Natural killer cell treated with Interleukin-12 subunit alpha and Interleukin-12 subunit beta and Interleukin-15 and Interleukin-18, amount 100 ng/mL, for 72 hours (primary cell): ENCODE measurements around the gene CSMD2. TPM values are rescaled to one million over a fixed set of nuclear protein-coding genes. Genes with fewer than 3 reads are reported as not detected.

Source experiments
- ATAC-seq, 2 donors: fragments of 150-1000 bp; cut with Tn5 transposase in 1 of 2; sonication (Bioruptor Pico), chemical (Tn5 transposase) in 1 of 2; 2 replicates each; pipeline ENCODE4 v1.10.0; 2021
- DNase-seq: peaks from one replicate; pipeline ENCODE4 v3.0.0; 2022; ENCODE audit warnings: low spot score
- H3K27ac Mint-ChIP-seq, 2 donors: 1 replicate in 1 of 2; 2 replicates in 1 of 2; pipeline ENCODE4 v1.8.0; 2022; ENCODE audit warnings: mixed read lengths in 2 of 2, mild to moderate bottlenecking in 1 of 2, moderate library complexity in 1 of 2
- H3K27me3 Mint-ChIP-seq, 2 donors: 1 replicate in 1 of 2; 2 replicates in 1 of 2; pipeline ENCODE4 v1.8.0; 2022; ENCODE audit warnings: mixed read lengths in 2 of 2
- H3K36me3 Mint-ChIP-seq: one replicate; pipeline ENCODE4 v1.8.0; 2022; ENCODE audit warnings: mixed read lengths
- H3K4me1 Mint-ChIP-seq, 2 donors: 1 replicate in 1 of 2; 2 replicates in 1 of 2; pipeline ENCODE4 v1.8.0; 2022; ENCODE audit warnings: low read depth in 2 of 2, mixed read lengths in 2 of 2, mild to moderate bottlenecking in 1 of 2
- H3K4me3 Mint-ChIP-seq: one replicate; pipeline ENCODE4 v1.8.0; 2022; ENCODE audit warnings: mixed read lengths
- H3K9me3 Mint-ChIP-seq: 2 replicates; pipeline ENCODE4 v1.8.0; 2022; ENCODE audit warnings: mixed read lengths
- total RNA-seq, 2 donors: library from RNA; stranded (reverse); gene quantifications; one replicate each; pipeline ENCODE4 v1.2.3, GENCODE V29; 2022

CSMD2 gene
- total RNA-seq, 2 donors from 2014 or later = not detected

DNA sequence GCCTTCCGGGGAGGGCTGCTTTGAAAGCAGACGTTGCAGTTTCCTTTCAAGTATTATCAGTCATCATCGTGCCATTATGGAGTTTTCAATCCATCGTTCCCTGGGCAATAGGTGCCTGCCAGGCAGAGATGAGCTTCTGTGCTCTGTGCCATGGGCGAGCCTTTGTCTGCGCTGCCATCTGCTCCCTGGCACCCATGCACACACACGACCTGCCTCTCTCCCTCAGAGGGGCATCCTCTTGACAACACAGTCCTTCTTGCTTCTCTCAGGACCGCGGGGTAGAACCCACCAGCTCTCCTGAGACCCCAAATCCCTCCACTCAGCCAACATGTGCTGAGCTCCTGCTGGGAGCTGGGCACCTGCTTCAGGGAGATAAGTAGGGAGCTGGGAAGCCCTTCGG, 151.9 kb downstream of the CSMD2 start:
- Mint-ChIP-seq H3K4me3 (no peak overlapping the region), H3K4me1 (no peaks in the 10 kb centered on the region), H3K27ac (no peak overlapping the region), H3K36me3 (no peaks in the 10 kb centered on the region), H3K9me3 (no peaks in the 10 kb centered on the region), H3K27me3 (peaks cover 31 to 47% of the 10 kb centered on the region in 2 donors)
- no peak for ATAC-seq
- DNase-seq = no peak

DNA sequence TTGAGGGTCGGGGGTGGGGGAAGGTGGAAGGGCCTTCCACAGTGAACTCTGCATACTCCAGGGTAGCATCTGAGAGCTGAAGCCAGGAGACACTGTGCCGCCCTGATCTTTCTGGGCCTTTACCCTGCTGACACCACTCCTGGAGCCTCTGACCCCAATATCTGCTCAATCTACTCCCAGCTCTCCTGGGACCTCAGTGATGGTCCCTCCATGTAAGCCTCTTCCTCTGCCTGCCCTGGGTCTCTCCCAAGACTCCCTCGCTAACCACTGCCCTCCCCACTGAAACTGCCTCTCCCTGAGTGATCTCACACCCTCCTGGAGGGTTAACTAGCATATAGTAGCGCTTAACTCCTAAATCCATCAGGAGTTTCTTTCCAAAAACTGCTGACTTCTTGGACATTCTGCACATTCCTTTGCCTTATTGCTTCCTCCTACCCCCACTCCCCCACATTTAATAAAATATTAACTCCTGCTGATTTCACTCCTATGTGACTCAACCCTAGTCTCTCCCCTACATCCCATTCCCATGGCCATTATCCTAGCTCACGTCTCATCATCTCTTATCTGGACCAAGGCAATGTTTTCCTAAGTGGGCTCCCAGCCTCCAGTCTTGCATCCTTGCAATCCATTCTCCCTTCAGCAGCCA, 155.6 kb downstream of the CSMD2 start:
- H3K27ac Mint-ChIP-seq = no peak overlapping the region
- no peaks in the 10 kb centered on the region for H3K36me3 Mint-ChIP-seq
- no peak for DNase-seq
- peaks cover 26 to 47% of the 10 kb centered on the region in 2 donors for H3K27me3 Mint-ChIP-seq
- H3K4me3 Mint-ChIP-seq = no peak overlapping the region
- no peaks in the 10 kb centered on the region for H3K4me1 Mint-ChIP-seq
- no peaks in the 10 kb centered on the region for H3K9me3 Mint-ChIP-seq
- no peak for ATAC-seq

DNA sequence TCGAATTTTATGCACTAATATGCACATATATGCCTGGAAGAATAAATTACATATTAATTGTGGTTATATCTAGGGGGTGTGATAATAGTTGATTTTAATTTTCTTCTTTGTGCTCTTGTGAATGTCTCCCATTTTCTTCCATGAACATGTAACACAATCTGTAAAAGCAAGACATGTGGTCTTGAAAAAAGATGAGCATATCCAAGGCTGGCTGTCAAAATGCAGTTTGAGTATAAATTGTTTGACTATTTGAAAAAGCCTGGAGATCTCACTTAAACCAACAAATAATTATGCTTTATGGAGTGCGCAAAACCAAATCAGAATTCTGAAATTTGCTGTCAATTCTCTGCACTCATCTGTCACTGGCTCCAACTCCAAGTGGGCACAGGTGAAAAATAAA, 157.3 kb downstream of the CSMD2 start:
- Mint-ChIP-seq H3K4me1 (no peaks in the 10 kb centered on the region), H3K27ac (no peak overlapping the region), H3K9me3 (no peaks in the 10 kb centered on the region), H3K4me3 (no peak overlapping the region), H3K27me3 (peaks cover 18 to 38% of the 10 kb centered on the region in 2 donors), H3K36me3 (no peaks in the 10 kb centered on the region)
- ATAC-seq (no peak), DNase-seq (no peak)

DNA sequence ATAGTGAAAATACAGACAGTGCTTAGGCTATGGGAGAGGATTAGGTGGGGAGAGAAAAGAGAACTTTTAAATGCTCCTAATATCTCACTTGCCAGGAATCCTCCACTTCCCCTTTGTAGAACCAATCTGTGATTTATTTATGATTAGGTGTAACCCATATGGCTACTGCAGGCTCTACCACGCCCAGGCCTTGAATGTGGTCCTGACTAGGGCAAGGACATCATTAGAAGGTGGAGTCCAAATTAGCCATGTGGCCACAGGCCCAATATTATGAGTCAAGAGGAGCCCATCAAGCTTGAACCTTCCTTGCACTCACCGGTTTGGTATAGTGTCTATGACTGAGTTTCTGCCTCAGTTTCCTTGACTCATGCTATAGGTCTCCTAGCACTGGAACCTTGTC, 159.7 kb downstream of the CSMD2 start:
- Mint-ChIP-seq H3K4me1 (no peaks in the 10 kb centered on the region), H3K9me3 (no peaks in the 10 kb centered on the region)

DNA sequence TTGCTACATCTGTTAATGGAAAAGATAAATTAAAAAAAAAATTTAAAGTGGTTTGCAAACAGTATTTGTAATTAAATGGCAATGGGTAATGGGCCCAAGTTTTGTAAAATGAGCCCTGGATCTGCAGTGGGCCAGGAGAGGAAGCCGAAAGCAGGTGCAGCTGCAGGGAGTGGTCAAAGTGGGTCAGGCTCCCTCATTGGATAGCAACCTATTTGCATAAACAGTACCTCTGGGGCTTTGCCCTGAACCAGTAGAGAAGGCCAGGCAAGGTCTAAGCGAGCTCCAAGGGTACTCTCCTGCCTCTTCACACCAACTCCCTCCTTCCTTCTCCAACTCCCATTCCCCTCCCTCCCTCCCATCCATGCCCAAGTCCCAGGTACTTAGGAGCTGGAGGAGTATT, 162.2 kb downstream of the CSMD2 start:
- no peaks in the 10 kb centered on the region for H3K9me3 Mint-ChIP-seq

More for the DNA sequence above, 159.7 kb downstream of the CSMD2 start:
- Mint-ChIP-seq H3K27me3 (peaks cover 12 to 28% of the 10 kb centered on the region in 2 donors), H3K4me3 (no peak overlapping the region), H3K36me3 (no peaks in the 10 kb centered on the region), H3K27ac (no peak overlapping the region)
- ATAC-seq (peak; percentile 15 to 20), DNase-seq (no peak)

DNA sequence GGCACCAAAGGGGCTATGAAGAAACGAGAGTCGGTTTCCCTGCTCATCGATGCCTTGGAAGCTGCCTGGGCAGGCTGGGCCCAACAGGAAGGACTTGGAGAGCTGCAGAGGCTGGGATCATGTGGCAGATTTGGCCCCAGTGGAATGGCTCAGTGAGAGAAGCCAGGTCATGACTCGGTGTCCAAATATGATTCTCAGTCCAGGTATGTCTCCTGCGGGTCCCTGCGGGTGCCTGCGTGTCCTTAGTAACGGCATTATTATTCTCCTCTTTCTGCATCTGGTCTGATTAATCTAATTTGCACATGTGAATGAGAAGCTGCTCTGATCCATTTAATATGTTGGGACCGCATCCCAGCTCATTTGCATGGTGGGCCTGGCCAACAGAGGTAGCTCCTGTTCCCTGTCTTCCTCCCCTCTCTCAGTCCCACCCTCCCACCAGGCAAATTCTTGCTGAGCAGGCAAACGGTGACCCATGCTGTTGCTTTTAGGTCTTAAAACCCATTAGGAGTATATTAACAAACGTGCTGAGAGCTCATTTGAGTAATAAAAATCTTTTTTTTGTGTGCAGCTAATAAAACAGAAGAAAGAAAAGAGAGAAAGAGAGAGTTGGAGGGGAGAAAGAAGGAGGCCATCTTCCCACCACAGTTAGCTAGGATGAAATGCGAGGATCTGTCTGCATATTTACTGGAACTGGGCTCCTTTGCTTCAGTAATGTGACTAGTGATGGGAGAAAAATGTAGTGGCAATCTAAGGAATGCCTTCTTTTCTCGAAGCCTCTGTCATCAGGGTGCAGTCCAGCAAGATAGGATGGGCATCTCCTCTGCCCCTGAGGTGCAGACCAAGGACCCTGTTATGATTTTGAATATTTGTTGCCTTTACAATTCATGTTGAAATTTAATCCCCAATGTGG, 167.6 kb downstream of the CSMD2 start:
- H3K36me3 Mint-ChIP-seq = no peaks in the 10 kb centered on the region
- DNase-seq (no peak), ATAC-seq (no peak)
- no peaks in the 10 kb centered on the region for H3K4me1 Mint-ChIP-seq
- peaks cover 19 to 27% of the 10 kb centered on the region in 2 donors for H3K27me3 Mint-ChIP-seq
- no peaks in the 10 kb centered on the region for H3K9me3 Mint-ChIP-seq
- H3K27ac Mint-ChIP-seq = no peak overlapping the region
- no peak overlapping the region for H3K4me3 Mint-ChIP-seq

More for the DNA sequence above, 162.2 kb downstream of the CSMD2 start:
- ATAC-seq (no peak), DNase-seq (no peak)
- no peak overlapping the region for H3K27ac Mint-ChIP-seq
- no peak overlapping the region for H3K4me3 Mint-ChIP-seq
- H3K27me3 Mint-ChIP-seq = peaks cover 6 to 16% of the 10 kb centered on the region in 2 donors
- H3K36me3 Mint-ChIP-seq = no peaks in the 10 kb centered on the region
- H3K4me1 Mint-ChIP-seq = no peaks in the 10 kb centered on the region

DNA sequence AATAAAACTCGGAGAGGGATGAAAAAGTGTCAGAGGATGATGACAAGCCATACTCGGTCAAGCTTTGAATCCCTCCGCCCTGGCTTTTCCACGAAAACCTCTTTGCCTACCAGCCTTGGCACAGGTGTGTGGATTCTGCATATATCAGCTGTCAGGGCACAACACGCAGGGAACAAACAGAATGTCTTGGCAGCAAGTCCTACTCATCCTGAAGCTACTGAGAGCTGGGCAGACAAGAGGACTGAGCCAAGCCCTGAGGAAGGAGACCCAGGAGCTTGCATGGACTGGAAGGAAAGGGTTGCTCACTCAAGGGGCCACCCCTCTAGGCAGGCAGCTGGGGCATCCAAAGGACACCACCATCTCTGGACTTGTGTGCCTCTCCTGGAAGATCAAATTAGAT, 168.7 kb downstream of the CSMD2 start:
- no peak overlapping the region for H3K4me3 Mint-ChIP-seq
- ATAC-seq = no peak

DNA sequence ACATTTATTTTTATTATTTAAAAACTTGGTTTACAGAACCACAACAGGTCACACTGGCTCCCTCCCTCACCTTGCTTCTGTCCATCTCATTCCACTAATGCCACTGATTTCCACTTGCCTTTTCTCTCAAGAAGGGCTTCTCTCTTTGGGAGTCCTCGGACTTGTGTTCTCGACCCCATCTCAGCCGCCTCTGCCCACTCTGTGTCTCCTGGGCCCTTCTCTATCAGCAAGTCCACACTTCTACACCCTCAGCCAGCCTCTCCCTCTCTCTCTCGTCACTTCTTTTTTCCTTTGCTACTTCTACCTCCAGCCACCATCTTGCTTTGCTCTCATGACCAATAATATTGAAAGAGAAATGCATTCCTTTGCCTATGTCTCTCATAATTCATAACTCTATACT, 171.7 kb downstream of the CSMD2 start:
- Mint-ChIP-seq H3K4me1 (no peaks in the 10 kb centered on the region), H3K36me3 (no peaks in the 10 kb centered on the region), H3K4me3 (no peak overlapping the region), H3K27ac (no peak overlapping the region), H3K27me3 (peaks cover 20 to 26% of the 10 kb centered on the region in 2 donors), H3K9me3 (no peaks in the 10 kb centered on the region)
- DNase-seq (no peak), ATAC-seq (no peak)

More for the DNA sequence above, 168.7 kb downstream of the CSMD2 start:
- Mint-ChIP-seq H3K4me1 (no peaks in the 10 kb centered on the region), H3K9me3 (no peaks in the 10 kb centered on the region), H3K36me3 (no peaks in the 10 kb centered on the region), H3K27me3 (peaks cover 22 to 34% of the 10 kb centered on the region in 2 donors), H3K27ac (no peak overlapping the region)
- DNase-seq = no peak

DNA sequence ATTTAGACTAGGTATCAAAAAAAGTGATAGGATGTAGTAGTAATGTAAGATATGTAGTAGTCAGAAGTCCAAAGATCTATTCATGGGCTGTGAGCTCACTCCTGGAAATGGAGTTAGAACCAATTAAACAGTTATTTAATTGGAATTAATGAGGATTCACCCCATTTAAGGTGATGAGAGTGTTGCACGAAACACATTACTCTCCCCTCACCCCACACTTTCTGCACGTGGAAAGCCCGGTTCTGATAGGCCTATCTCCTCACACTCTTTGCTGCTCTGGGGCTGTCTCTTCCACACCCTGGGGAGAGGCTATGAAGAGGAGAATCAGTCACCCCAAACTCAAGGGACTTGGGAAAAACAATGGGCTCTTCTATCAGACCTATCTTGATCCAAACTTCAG, 174.7 kb downstream of the CSMD2 start:
- H3K27ac Mint-ChIP-seq = no peak overlapping the region
- no peak for DNase-seq
- ATAC-seq = no peak
- H3K4me3 Mint-ChIP-seq = no peak overlapping the region
- H3K36me3 Mint-ChIP-seq = no peaks in the 10 kb centered on the region
- no peaks in the 10 kb centered on the region for H3K4me1 Mint-ChIP-seq
- H3K27me3 Mint-ChIP-seq = peaks cover 20 to 27% of the 10 kb centered on the region in 2 donors
- no peaks in the 10 kb centered on the region for H3K9me3 Mint-ChIP-seq

DNA sequence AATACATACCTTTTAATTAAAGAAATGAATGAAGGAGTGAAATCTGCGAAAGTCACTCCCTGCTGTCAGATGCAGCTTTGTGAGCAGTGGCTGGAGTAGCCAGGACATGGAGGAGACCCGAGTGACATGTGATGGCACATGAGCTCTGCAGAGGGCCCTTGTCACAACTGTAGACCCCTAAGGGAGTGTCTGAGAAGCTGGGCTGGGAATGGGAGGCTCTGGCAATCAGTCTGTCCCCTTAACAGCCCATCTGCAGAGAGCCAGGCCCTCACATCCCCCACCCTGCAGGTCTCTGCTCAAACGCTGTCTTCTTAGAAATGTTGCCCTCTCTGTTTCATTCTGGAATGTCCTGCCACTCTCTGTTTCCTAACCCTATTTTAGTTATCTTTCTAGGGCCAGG, 176.9 kb downstream of the CSMD2 start:
- ATAC-seq (no peak), DNase-seq (no peak)
- Mint-ChIP-seq H3K4me1 (no peaks in the 10 kb centered on the region), H3K9me3 (no peaks in the 10 kb centered on the region), H3K36me3 (no peaks in the 10 kb centered on the region), H3K4me3 (no peak overlapping the region), H3K27me3 (peaks cover 14 to 17% of the 10 kb centered on the region in 2 donors), H3K27ac (no peak overlapping the region)

DNA sequence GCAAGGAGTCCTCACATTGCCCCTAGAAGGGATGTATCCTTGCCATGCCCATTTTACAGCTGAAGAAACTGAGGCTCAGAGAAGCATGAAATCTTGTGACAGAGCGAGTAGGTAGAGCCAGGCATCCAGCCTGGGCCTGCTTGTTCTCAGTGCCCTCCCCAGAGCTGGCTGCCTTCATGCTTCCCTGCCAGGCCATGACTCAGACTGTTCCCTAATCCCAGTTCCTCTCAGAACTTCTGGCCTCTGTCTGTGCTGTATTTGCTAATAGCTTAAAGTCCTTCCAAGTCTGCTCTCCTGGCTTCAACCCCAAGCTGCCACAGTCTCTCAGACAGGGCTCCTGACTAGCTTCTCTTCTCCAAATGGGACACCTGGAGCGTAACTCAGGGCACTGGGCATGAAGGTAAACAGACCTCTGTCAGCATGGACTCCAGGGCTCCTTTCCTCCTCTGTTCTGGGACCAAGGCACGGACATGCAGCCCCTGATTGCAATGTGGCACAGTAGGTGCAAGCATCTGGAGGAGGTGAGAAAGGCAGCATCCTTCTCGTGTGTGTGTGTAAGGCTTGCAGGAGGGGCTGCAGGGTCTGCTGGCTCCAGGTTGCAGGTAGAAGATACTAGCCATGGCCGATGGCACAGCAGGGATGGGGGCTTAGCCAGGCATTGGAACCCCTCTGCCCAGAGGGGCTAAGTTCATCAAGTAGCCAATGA, 178.5 kb downstream of the CSMD2 start:
- Mint-ChIP-seq H3K4me3 (no peak overlapping the region), H3K9me3 (no peaks in the 10 kb centered on the region), H3K36me3 (no peaks in the 10 kb centered on the region), H3K4me1 (peaks cover 0 to 2% of the 10 kb centered on the region in 2 donors), H3K27ac (no peak overlapping the region), H3K27me3 (peaks cover 23 to 25% of the 10 kb centered on the region in 2 donors)
- DNase-seq (no peak), ATAC-seq (no peak)

DNA sequence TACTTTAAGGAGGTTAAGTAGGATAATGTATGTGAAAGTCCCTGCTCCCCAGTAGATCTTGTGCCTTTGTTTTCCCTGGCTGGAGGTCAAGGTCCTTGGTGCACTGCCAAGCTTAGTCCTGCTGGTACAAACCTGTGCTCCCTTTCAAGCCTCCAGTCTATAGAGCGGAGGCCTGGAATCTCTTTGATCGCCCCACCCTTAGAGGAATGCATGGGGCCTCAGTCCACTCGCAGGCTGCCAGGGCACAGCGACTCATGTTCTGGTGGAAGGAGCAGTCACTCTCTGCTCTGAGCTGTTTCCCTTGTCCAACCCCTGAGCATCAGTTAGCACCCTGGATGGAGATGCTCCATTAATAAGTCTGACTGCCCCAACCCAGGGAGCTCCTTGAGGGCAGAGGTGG, 179.4 kb downstream of the CSMD2 start:
- Mint-ChIP-seq H3K36me3 (no peaks in the 10 kb centered on the region), H3K4me3 (no peak overlapping the region), H3K9me3 (no peaks in the 10 kb centered on the region), H3K27ac (no peak overlapping the region), H3K27me3 (peaks cover 25 to 27% of the 10 kb centered on the region in 2 donors), H3K4me1 (peaks cover 0 to 2% of the 10 kb centered on the region in 2 donors)
- no peak for ATAC-seq
- no peak for DNase-seq

DNA sequence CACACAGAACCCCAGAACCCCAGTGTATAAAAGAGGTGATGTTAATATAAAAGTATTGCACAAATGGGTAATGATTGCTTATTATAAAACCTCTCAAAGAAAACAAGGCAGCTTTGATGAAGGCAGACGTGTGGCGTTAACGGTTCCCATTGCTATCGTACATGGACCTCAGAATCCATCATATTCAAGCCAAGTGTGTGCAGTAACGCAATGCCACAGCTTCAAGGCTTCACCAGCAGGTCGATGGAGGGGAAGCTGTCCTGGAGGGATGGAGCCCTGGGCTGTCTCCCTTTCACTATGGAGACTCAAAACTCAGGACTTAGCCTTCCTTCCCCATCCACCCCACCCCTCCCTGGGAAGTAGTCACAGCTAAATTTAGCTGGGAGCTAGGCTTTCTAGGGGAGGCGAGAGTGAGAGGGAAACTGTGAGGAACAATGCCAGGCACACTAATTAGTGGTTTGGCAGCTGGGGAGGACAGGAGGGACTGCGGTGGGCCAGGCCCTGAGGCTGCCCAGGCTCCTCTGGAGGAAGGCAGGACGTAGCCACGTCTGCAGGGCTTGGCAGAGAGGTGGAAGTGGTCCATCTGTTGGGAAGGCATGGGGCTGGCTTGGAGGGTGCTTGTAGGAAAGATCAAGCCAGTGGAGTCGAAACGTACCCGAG, 180.0 kb downstream of the CSMD2 start:
- H3K27me3 Mint-ChIP-seq = peaks cover 25 to 27% of the 10 kb centered on the region in 2 donors
- no peaks in the 10 kb centered on the region for H3K9me3 Mint-ChIP-seq
- no peaks in the 10 kb centered on the region for H3K36me3 Mint-ChIP-seq
- peaks cover 0 to 2% of the 10 kb centered on the region in 2 donors for H3K4me1 Mint-ChIP-seq
- no peak overlapping the region for H3K27ac Mint-ChIP-seq
- H3K4me3 Mint-ChIP-seq = no peak overlapping the region
- DNase-seq = no peak
- no peak for ATAC-seq
